GM21423 (cell line): Measurements from ENCODE around the gene FBXO21.

Experiments
- ATAC-seq: cut with Tn5 transposase; IDR thresholded peaks from one replicate; pipeline ENCODE4 v1.9.1; 2021; ENCODE audit warnings: mild to moderate bottlenecking, moderate library complexity; ENCODE audit not compliant: unreplicated experiment

The FBXO21 gene

DNA sequence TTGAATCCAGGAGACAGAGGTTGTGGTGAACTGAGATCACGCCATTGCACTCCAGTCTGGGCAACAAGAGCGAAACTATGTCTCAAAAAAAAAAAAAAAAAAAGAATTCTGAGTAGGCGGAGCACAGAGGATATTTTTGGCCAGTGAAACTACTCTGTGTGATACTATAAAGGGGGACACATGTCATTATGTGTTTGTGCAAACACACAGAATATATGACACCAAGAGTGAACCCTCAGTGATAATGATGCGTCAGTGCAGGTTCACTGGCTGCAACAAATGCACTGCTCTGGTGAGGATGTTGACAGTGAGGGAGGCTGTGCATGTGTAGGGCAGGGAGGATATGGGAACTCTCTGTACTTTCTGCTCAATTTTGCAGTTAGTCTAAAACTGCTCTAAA, 24.2 kb downstream of the FBXO21 start:
- no peak for ATAC-seq

DNA sequence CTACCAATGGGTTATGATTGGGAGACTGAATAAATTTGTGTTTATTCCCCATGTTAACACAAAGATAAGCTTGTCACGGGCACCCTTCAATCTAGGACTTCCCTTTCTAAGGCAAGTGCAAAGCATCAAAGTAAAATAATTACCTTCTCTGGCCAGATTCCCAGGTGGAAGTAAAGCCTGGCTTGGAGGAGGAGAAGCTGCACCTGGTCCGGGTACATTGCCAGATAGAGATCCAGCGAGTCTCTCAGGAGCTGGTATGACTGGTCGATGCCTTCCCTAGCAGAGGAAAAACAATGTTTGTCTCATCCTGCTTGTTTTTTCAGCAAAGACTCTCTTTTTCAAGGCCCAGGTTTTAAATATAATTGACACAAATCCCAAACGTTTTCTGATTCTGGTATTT, 24.9 kb downstream of the FBXO21 start:
- ATAC-seq, result no peak

- no peak for ATAC-seq
Measured at GRCh38 chr12:117162633-117163032, 27.6 kb downstream of the FBXO21 start.

DNA sequence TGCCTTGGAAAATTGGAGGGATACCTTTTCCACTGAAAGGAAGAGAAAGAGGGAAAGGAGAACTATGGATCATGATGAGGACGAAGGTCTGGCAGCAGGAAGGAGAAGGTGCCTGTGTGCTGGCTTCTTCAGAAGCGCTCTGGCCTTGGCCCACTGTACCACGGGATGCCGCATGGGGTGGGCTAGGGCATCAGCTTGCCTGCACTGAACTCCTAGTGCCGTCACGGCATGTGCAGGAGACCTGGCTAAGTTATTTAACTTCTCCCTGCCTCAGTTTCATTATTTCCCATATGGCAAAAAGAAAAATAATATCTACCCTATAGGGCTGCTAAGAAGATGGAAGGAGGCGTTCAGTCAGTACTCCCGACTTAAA, 28.1 kb downstream of the FBXO21 start:
- ATAC-seq, result no peak

DNA sequence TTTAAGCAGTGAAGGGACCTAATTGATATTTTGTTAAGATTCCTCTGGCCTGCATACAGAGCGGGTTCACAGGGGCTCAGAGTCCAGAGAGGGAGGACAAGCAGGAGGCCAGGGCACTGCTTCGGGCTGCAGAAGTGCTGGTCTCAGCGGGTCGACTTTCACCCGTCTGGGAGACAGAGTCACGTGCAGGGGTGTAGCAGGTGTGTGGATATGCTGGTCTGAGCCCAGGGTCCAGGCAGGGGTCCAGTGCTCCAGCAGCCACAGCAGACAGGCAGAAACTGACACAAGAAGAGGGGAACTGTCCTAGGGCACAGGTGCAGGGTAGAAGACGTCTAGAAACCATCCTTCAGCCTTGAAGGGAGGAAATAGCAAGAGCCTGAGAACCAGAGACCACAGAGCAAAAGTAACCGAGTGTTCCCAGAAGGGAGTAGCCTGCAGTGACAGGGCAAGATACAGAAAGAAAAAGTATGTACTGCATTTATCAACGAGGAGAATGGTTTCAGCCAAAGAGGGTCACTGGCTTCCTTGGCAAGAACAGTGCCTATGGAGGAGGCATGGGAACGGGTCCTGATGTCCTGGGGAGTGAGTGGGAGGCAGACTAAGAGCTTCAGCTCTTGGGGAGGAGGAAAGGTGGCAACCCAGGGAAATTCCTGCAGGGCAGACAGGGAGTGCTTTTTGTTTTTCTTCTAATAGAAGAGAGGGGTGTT, 28.7 kb downstream of the FBXO21 start:
- no peak for ATAC-seq

DNA sequence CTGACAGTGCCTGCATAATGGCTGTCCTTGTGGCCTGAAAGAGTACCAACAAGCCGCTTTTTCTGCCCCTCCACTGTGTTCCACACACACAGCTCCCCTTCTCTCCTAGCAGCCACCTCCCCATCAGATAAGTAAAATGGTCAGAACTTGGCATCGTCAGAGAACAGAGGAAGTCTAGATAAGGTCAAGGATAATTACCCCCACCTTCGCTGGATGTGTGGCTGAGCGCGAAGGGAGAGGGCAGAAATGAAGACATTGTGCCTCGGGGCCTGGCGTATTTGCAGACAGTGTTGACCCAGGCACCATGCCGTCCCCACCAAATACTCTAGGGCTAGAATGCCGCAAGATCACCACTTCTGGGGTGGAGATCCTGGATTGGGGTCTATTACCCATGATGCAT, 30.6 kb downstream of the FBXO21 start:
- ATAC-seq, result no peak

- no peak for ATAC-seq
Measured at GRCh38 chr12:117158911-117159553, 31.2 kb downstream of the FBXO21 start.

GRCh38 chr12:117158096-117158495, 32.2 kb downstream of the FBXO21 start:
- ATAC-seq, result no peak

DNA sequence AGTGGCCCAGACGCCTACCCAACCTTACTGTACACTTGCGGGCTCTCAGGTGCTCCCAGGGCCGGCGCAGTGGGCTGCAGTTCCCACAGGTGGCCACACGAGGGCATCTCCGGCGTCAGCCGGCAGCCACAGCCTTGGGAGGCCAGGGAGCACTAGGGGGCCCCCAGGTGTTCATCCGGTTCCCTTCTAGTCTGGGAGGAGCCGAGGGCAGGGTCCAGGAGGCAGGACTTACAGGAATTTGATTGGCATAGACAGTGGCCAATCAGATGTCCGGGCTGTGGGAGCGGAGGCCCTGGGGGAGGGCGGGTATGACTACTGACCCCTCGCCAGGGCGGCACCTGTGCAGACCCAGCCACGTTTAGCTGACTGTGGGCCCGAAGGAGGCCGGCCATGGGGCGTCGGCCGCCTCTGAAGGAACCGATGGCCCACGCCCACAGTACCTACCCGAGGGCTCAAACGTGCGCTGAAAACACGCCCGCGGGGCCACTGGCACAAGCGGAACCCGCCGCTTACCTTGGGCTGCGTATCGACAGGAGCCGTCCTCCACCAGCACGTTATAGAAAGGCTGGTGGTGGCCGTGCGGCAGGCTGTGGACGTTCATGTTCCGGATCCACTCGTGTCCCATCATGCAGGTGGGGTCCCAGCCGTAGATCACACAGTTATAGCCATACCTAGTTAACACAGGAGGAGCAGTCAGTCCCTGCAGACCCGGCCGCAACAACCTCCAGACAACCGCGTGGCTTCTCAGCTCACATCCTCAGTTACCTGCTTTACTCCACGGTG, 34.8 kb downstream of the FBXO21 start:
- ATAC-seq, result no peak

GRCh38 chr12:117152793-117153775, 37.2 kb downstream of the FBXO21 start:
- ATAC-seq, result no peak

- ATAC-seq, result no peak
Measured at GRCh38 chr12:117151403-117152031, 38.8 kb downstream of the FBXO21 start.

DNA sequence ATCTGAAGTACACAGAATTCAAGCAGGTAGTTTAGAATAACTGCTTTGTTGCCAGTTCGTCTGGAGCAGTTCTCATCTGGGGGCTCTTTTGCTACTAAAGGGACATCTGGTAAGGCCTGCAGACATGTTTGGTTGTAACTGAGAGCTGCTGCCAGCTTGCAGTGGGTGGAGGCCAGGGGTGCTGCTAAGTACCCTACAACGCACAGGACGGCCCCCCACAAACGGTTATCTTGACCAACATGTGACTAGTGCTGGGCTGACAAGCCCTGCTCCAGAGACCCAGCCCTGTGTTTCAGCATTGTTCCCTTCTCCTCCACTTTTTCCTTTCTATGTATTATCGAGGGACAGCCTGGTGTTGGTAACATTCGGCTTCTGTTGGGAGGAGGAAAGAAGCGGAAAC, 40.8 kb downstream of the FBXO21 start:
- no peak for ATAC-seq

- ATAC-seq, result no peak
Measured at GRCh38 chr12:117148642-117149041, 41.6 kb downstream of the FBXO21 start.

GRCh38 chr12:117147639-117148038, 42.6 kb downstream of the FBXO21 start:
- no peak for ATAC-seq

GRCh38 chr12:117145597-117146154, 44.6 kb downstream of the FBXO21 start:
- ATAC-seq, result no peak

GRCh38 chr12:117144599-117144998, 45.7 kb downstream of the FBXO21 start:
- ATAC-seq, result no peak

GRCh38 chr12:117143008-117143532, 47.2 kb downstream of the FBXO21 start:
- no peak for ATAC-seq

- ATAC-seq, result no peak
Measured at GRCh38 chr12:117142094-117142493, 48.2 kb downstream of the FBXO21 start.

GRCh38 chr12:117141097-117141898, 49.0 kb downstream of the FBXO21 start:
- no peak for ATAC-seq
